Panc1 (cell line): ENCODE measurements around the gene KLC1. TPM values are rescaled to one million over a fixed set of nuclear protein-coding genes. Genes with fewer than 3 reads are reported as not detected.

Experiments
- ATAC-seq: fragments of 200-7000 bp; cut with Tn5 transposase; 2 replicates; pipeline ENCODE4 v1.9.1; 2020; ENCODE audit warnings: mild to moderate bottlenecking, moderate library complexity
- BruUV-seq: library from RNA; stranded (reverse); fragments of 400-500 nt; replicated peaks from 2 replicates; lab custom pipeline; 2021; lab: Mats Ljungman, UMichigan
- CTCF ChIA-PET: fragments of 300-600 bp; sonication (Branson Sonifier 250); formaldehyde crosslinking; loops from one replicate; lab custom pipeline; 2022; ENCODE audit warnings: antibody characterized with exemption; lab: Charles Lee
- POLR2A ChIA-PET: fragments of 300-600 bp; sonication (Branson Sonifier 250); formaldehyde crosslinking; loops from one replicate; lab custom pipeline; 2022; ENCODE audit warnings: antibody characterized with exemption; lab: Charles Lee
- DNase-seq: peaks from one replicate; pipeline ENCODE4 v3.0.0-alpha.2; 2010; ENCODE audit warnings: low read depth, low spot score
- H3K27ac ChIP-seq: 2 replicates; pipeline ENCODE4 v1.5.1; 2011; ENCODE audit warnings: mild to moderate bottlenecking, low read length, inconsistent platforms
- H3K27me3 ChIP-seq: fragments of 200-500 bp; sonication (Bioruptor generic); 2 replicates; pipeline ENCODE4 v1.6.0; 2014; ENCODE audit warnings: low read length, inconsistent platforms; ENCODE audit not compliant: control insufficient read depth, insufficient read depth
- H3K36me3 ChIP-seq: fragments of 200-500 bp; sonication (Bioruptor generic); 2 replicates; pipeline ENCODE4 v1.5.1; 2014; ENCODE audit warnings: inconsistent platforms, mild to moderate bottlenecking, low read length, moderate library complexity; ENCODE audit not compliant: control insufficient read depth, insufficient read depth
- H3K4me1 ChIP-seq: 2 replicates; pipeline ENCODE4 v1.5.1; 2011; ENCODE audit warnings: inconsistent platforms, mild to moderate bottlenecking, low read length, moderate library complexity; ENCODE audit not compliant: control insufficient read depth, insufficient read depth
- H3K4me3 ChIP-seq, 2 experiments: 2 replicates each; pipeline ENCODE4 v1.5.1; 2011 to 2012; ENCODE audit warnings: low read depth in 2 of 2, low read length in 2 of 2, mild to moderate bottlenecking in 2 of 2, inconsistent platforms in 1 of 2, moderate library complexity in 1 of 2
- H3K9me3 ChIP-seq: fragments of 200-500 bp; sonication (Bioruptor generic); 2 replicates; pipeline ENCODE4 v1.5.1; 2014; ENCODE audit warnings: low read depth, mild to moderate bottlenecking, inconsistent platforms, low read length, moderate library complexity; ENCODE audit not compliant: control insufficient read depth, insufficient read depth
- CTCF ChIP-seq: fragments of 450-650 bp; IDR thresholded peaks from 2 replicates; pipeline ENCODE4 v1.5.1; 2017; ENCODE audit warnings: mild to moderate bottlenecking
- POLR2AphosphoS5 ChIP-seq: IDR thresholded peaks from 2 replicates; pipeline ENCODE4 v1.6.1; 2012; ENCODE audit warnings: mild to moderate bottlenecking, low read depth, low read length, moderate library complexity
- REST ChIP-seq, 2 experiments: IDR thresholded peaks; 2 replicates each; pipeline ENCODE4 v1.6.1; 2011 to 2012; ENCODE audit warnings: low read depth in 2 of 2, control low read depth in 1 of 2, low read length in 1 of 2, mild to moderate bottlenecking in 1 of 2, moderate library complexity in 1 of 2; ENCODE audit not compliant: insufficient read depth in 1 of 2
- SIN3A ChIP-seq: IDR thresholded peaks from 2 replicates; pipeline ENCODE4 v1.6.1; 2012; ENCODE audit warnings: low read depth, mild to moderate bottlenecking, low read length, moderate library complexity, borderline replicate concordance; ENCODE audit not compliant: insufficient read depth
- TCF7L2 ChIP-seq: IDR thresholded peaks from 2 replicates; pipeline ENCODE4 v1.6.1; 2011; ENCODE audit warnings: mild to moderate bottlenecking, low read depth, low read length, inconsistent platforms
- in situ Hi-C: cut with HindIII; loops from 2 replicates; pipeline ENCODE4 v1.10.0; 2016; ENCODE audit warnings: low sequenced_read_pairs, low pct_unique_long_range_greater_than_20kb
- intact Hi-C: fragments of 100-400 bp; cut with micrococcal nuclease; formaldehyde crosslinking; loops from one replicate; pipeline ENCODE4 v1.10.0; 2022; ENCODE audit not compliant: unreplicated experiment
- total RNA-seq: library from RNA; stranded (reverse); gene quantifications from one replicate; pipeline ENCODE4 v1.2.1, GENCODE V29; 2021; ENCODE audit not compliant: unreplicated experiment

Gene KLC1
- total RNA-seq, 1 experiment from 2014 or later: 98.0 TPM

- ATAC-seq (no peak), DNase-seq (no peak)
- H3K36me3 ChIP-seq: peaks cover 23% of the 10 kb centered on the region
- TF ChIP-seq SIN3A: no peak
- TF ChIP-seq REST (IDR thresholded peaks at IDR 0.05; ENCODE audit: insufficient read depth in 1 of 2, low read depth in 2 of 2, low read length in 1 of 2): no peak
- no peak for TF ChIP-seq POLR2AphosphoS5
- TF ChIP-seq TCF7L2: no peak
- no peak for TF ChIP-seq CTCF
- H3K27ac ChIP-seq: no peak overlapping the region
- no peaks in the 10 kb centered on the region for H3K9me3 ChIP-seq
- in situ Hi-C loops (no loop called here), intact Hi-C loops (no loop called here)
- no TSS peak for BruUV-seq
- no peak overlapping the region for H3K4me3 ChIP-seq
- POLR2A ChIA-PET: interaction anchor here (0.6 kb wide), 1 partner anchor 21 kb away, joined by 3 read pairs; no protein-coding TSS in a partner anchor
- no peaks in the 10 kb centered on the region for H3K27me3 ChIP-seq
- CTCF ChIA-PET: interaction anchor here (0.7 kb wide), 1 partner anchor 137 kb away, joined by 5 read pairs; no protein-coding TSS in a partner anchor
- no peaks in the 10 kb centered on the region for H3K4me1 ChIP-seq
These were observed 51.6 kb downstream of the KLC1 start for GRCh38 chr14:103680491-103681231.

- DNase-seq (no peak), ATAC-seq (no peak)
- Histone ChIP-seq H3K4me1 (no peaks in the 10 kb centered on the region), H3K4me3 (no peak overlapping the region), H3K36me3 (peaks cover 13% of the 10 kb centered on the region; the same call in 1 of the 2 replicates), H3K9me3 (no peaks in the 10 kb centered on the region), H3K27me3 (no peaks in the 10 kb centered on the region), H3K27ac (no peak overlapping the region)
- ChIA-PET CTCF (no interaction called here), POLR2A (no interaction called here)
- no peak for TF ChIP-seq SIN3A
- TF ChIP-seq POLR2AphosphoS5: no peak
- TF ChIP-seq TCF7L2: no peak
- no peak for TF ChIP-seq CTCF
- no TSS peak for BruUV-seq
- intact Hi-C loops: no loop called here
- in situ Hi-C loops: no loop called here
These were observed 54.1 kb downstream of the KLC1 start for GRCh38 chr14:103683139-103683538.
